ENCODE data around the gene LAMA2.

DNA sequence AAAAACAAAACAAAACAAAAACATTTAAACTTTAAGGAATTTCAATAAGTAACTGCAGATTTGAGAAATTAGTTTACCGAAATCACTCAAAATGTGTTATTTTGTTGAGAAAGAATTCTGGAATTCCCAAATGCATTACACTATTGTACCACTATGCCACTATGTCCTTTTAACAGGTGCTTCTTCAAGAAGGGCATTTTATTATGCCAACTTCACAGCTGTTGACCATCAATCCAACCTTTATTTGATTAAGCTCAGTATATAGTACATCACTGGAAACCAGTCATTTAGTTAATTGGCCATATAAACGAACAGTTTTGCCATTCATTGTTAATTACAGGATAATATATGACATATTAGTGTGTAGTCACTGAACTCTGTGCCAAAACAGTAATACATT lies 605.4 kb downstream of the LAMA2 start:
- TF ChIP-seq EZH2 (IDR thresholded peaks at IDR 0.05): no peak
- TF ChIP-seq POLR2AphosphoS5 (IDR thresholded peaks at IDR 0.05; ENCODE audit: borderline replicate concordance, low read depth, low read length): no peak
- TF ChIP-seq FOXP2 (optimal IDR thresholded peaks at IDR 0.05; ENCODE audit: control extremely low read depth, extremely low read length, insufficient read depth): no peak

Measured in SK-N-MC (cell line).